GM19238 (cell line): ENCODE data around the gene YIPF4.
"Not testable (repeated sequence)": the region's sequence is repeated elsewhere in the genome, so short reads cannot be mapped to it uniquely, and the experiment has no call there.

Experiments used
- DNase-seq: peaks from one replicate; pipeline ENCODE4 v3.0.0; 2011; ENCODE audit warnings: low spot score; ENCODE audit not compliant: insufficient read length

Gene YIPF4

GRCh38 chr2:32365679-32366078 is 88.0 kb downstream of the YIPF4 start:
- not testable (repeated sequence) for DNase-seq
